Neutrophil (primary cell): Measurements from ENCODE around the gene CD99.
A peak's percentile ranks its signal among the peaks of the same experiment; 100 is the strongest.

Experiments used
- H3K27ac ChIP-seq: fragments of 200-600 bp; sonication (generic); 2 replicates; pipeline ENCODE4 v1.5.1; 2016; ENCODE audit warnings: mild to moderate bottlenecking, moderate library complexity
- H3K27me3 ChIP-seq: fragments of 200-600 bp; sonication (generic); 2 replicates; pipeline ENCODE4 v1.6.0; 2016; ENCODE audit warnings: mild to moderate bottlenecking
- H3K36me3 ChIP-seq: fragments of 200-600 bp; sonication (generic); 2 replicates; pipeline ENCODE4 v1.5.1; 2017
- H3K4me1 ChIP-seq, 2 experiments: fragments of 200-600 bp in 1 of 2; sonication (generic) in 1 of 2; 1 replicate in 1 of 2; 2 replicates in 1 of 2; pipeline versions ENCODE4 v1.5.1 to v1.6.1; 2013 to 2016; ENCODE audit warnings: low read depth in 1 of 2, low read length in 1 of 2, mild to moderate bottlenecking in 1 of 2, moderate library complexity in 1 of 2; ENCODE audit not compliant: control insufficient read depth in 1 of 2, insufficient read depth in 1 of 2
- H3K4me3 ChIP-seq, 2 experiments: fragments of 200-600 bp in 1 of 2; sonication (generic) in 1 of 2; 1 replicate in 1 of 2; 2 replicates in 1 of 2; pipeline ENCODE4 v1.5.1; 2013 to 2016; ENCODE audit warnings: low read depth in 1 of 2, low read length in 1 of 2, mild to moderate bottlenecking in 1 of 2, moderate library complexity in 1 of 2
- H3K9me3 ChIP-seq: fragments of 200-600 bp; sonication (generic); 2 replicates; pipeline ENCODE4 v1.5.1; 2016
- TF ChIP-seq, protein P1 (sequence below): fragments of 200-600 bp; sonication (generic); IDR thresholded peaks from 2 replicates; pipeline ENCODE4 v1.5.1; 2016; ENCODE audit warnings: antibody characterized with exemption

The CD99 gene, protein sequence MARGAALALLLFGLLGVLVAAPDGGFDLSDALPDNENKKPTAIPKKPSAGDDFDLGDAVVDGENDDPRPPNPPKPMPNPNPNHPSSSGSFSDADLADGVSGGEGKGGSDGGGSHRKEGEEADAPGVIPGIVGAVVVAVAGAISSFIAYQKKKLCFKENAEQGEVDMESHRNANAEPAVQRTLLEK

DNA sequence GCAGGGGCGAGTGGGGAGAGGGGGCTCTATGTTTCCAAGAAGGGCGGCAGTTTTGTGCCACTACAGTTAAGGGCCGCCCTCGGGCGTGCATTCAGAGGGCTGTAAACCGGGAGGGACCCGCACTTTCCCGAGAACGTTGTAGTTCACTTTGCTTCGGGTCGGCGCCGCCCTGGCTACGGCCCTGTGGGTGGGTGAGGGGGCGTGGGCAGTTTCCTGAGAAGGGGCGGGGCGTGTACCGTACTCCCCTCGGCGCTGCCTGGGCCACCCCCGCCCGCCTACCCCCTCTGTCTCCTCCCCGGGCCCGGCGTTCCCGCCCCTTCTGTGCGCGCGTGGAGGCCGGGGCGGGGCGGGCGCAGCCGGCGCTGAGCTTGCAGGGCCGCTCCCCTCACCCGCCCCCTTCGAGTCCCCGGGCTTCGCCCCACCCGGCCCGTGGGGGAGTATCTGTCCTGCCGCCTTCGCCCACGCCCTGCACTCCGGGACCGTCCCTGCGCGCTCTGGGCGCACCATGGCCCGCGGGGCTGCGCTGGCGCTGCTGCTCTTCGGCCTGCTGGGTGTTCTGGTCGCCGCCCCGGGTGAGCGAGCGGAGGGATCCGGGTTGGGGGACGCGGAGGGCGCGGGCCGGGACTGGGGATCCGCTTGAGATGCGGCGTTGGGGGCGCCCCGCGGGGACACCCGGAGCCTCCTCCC is at the start of gene CD99:
TSS of gene CD99 (plus strand) at position 440 of the 687 bp plus-strand sequence. CDS start at position 506, 66 bp downstream.
- peak within 1 kb of the TSS; percentile 32 to 44 for H3K4me3 ChIP-seq
- H3K36me3 ChIP-seq: no peaks in the 10 kb centered on the region
- H3K9me3 ChIP-seq: no peaks in the 10 kb centered on the region
- TF ChIP-seq, protein P1, sequence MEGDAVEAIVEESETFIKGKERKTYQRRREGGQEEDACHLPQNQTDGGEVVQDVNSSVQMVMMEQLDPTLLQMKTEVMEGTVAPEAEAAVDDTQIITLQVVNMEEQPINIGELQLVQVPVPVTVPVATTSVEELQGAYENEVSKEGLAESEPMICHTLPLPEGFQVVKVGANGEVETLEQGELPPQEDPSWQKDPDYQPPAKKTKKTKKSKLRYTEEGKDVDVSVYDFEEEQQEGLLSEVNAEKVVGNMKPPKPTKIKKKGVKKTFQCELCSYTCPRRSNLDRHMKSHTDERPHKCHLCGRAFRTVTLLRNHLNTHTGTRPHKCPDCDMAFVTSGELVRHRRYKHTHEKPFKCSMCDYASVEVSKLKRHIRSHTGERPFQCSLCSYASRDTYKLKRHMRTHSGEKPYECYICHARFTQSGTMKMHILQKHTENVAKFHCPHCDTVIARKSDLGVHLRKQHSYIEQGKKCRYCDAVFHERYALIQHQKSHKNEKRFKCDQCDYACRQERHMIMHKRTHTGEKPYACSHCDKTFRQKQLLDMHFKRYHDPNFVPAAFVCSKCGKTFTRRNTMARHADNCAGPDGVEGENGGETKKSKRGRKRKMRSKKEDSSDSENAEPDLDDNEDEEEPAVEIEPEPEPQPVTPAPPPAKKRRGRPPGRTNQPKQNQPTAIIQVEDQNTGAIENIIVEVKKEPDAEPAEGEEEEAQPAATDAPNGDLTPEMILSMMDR: no peak
- peaks cover 11 to 18% of the 10 kb centered on the region in 2 experiments for H3K4me1 ChIP-seq
- no peak within 1 kb of the TSS for H3K27ac ChIP-seq
- peaks cover 65% of the 10 kb centered on the region for H3K27me3 ChIP-seq

DNA sequence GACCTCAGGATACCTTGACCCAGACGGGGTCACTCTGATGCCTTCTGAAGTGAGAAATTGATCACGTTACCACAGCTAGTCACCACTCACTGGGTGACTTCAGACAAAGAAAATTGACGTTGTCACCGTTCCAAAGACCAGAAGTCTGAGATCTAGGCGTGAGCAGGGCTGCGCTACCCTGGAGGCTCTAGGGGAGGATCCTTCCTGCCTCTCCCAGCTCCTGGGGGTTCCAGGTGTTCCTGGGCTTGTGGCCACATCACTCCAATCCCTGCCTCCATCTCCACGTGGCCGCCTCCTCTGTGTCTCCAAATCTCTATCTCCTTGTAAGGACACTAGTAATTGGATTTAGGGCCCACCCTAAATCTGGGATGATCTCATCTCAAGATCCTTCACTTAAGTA is 48.9 kb upstream of the CD99 start:
- H3K36me3 ChIP-seq: peaks cover 22% of the 10 kb centered on the region

DNA sequence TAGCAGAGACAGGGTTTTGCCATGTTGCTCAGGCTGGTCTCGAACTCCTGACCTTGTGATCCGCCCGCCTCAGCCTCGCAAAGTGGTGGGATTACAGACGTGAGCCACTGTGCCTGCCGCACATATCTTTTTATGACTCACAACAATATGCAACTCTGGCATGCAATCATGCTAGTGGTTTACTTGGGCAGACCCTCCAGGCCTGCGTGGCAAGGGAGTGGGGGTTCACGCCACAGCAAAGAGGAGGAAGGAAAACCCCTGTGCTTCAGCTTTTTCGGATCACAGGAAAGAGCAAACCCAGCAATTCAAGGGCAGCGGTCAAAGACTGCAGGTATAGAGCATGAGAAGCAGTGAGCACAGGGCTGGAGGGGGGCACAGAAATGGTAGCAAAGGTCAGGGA is 48.3 kb upstream of the CD99 start:
- Histone ChIP-seq H3K4me3 (no peak overlapping the region), H3K4me1 (peaks cover 2 to 16% of the 10 kb centered on the region in 2 experiments), H3K9me3 (no peaks in the 10 kb centered on the region), H3K27ac (no peak overlapping the region), H3K27me3 (no peaks in the 10 kb centered on the region), H3K36me3 (peaks cover 25% of the 10 kb centered on the region)
- TF ChIP-seq, protein P1: no peak

More for the DNA sequence above, 48.9 kb upstream of the CD99 start:
- no peaks in the 10 kb centered on the region for H3K27me3 ChIP-seq
- no peak overlapping the region for H3K27ac ChIP-seq
- H3K4me1 ChIP-seq: peaks cover 2 to 16% of the 10 kb centered on the region in 2 experiments
- TF ChIP-seq, protein P1: no peak
- no peak overlapping the region for H3K4me3 ChIP-seq
- no peaks in the 10 kb centered on the region for H3K9me3 ChIP-seq

DNA sequence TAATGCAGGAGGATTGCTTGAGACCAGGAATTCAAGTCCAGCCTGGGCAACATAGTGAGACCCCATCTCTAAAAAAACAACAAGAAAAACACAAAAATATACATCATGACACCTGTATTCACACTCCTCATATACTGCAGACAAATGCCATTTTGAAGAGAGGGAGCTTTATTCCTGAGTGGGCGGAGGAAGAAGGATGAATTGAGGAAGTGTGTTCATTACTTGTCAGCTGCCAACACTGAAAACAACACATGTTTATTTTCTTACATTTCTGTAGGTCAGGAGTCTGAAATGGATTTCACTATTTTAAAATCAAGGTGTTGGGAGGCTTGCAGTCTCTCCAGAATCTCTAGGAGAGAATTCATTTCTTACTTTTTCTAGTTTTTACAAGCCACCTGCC is 47.2 kb upstream of the CD99 start:
- Histone ChIP-seq H3K4me3 (no peak overlapping the region), H3K9me3 (no peaks in the 10 kb centered on the region), H3K36me3 (peaks cover 24% of the 10 kb centered on the region), H3K27me3 (no peaks in the 10 kb centered on the region), H3K27ac (no peak overlapping the region), H3K4me1 (peaks cover 2 to 16% of the 10 kb centered on the region in 2 experiments)
- TF ChIP-seq, protein P1: no peak

DNA sequence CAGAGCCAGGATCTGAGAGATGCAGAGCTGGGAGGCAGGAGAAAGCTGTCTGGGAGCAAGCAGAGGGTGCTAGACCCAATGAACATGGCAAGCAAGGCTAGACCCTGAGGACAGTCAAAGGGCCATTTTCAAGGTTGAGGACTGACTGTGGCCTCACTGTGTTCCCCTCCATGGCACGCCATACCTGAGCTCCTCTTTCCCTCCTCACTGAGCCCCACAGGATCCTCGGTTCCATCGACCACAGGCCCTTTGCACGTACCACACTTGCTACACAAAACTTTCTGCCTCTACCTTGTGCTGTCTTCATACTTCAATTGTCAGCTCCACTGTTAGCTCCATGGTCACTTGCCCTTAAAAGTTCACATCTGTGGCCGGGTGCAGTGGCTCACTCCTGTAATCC is 45.5 kb upstream of the CD99 start:
- no peak overlapping the region for H3K4me3 ChIP-seq
- H3K4me1 ChIP-seq: peaks cover 2 to 16% of the 10 kb centered on the region in 2 experiments
- TF ChIP-seq, protein P1: no peak
- no peak overlapping the region for H3K27ac ChIP-seq
- H3K27me3 ChIP-seq: no peaks in the 10 kb centered on the region
- H3K9me3 ChIP-seq: no peaks in the 10 kb centered on the region
- H3K36me3 ChIP-seq: peaks cover 12% of the 10 kb centered on the region
